HUES48 (cell line): ENCODE measurements around the gene CEP55.
"Not testable (repeated sequence)": the region's sequence is repeated elsewhere in the genome, so short reads cannot be mapped to it uniquely, and the experiment has no call there.

Experiments used
- H3K27ac ChIP-seq: one replicate; pipeline ENCODE4 v1.7.0; 2013; ENCODE audit warnings: low read depth, low read length, inconsistent platforms
- H3K27me3 ChIP-seq: 2 replicates; pipeline ENCODE4 v1.6.1; 2013; ENCODE audit warnings: mild to moderate bottlenecking, low read length; ENCODE audit not compliant: control insufficient read depth, insufficient read depth
- H3K36me3 ChIP-seq: 2 replicates; pipeline ENCODE4 v1.6.1; 2013; ENCODE audit warnings: low read length; ENCODE audit not compliant: control insufficient read depth, insufficient read depth
- H3K4me1 ChIP-seq: 2 replicates; pipeline ENCODE4 v1.6.1; 2013; ENCODE audit warnings: mild to moderate bottlenecking, low read length; ENCODE audit not compliant: control insufficient read depth, insufficient read depth
- H3K4me3 ChIP-seq: 2 replicates; pipeline ENCODE4 v1.5.1; 2013; ENCODE audit warnings: mild to moderate bottlenecking, low read depth, low read length
- H3K9ac ChIP-seq: 2 replicates; pipeline ENCODE4 v1.6.1; 2013; ENCODE audit warnings: mild to moderate bottlenecking, low read depth, low read length, moderate library complexity
- H3K9me3 ChIP-seq: 2 replicates; pipeline ENCODE4 v1.6.1; 2013; ENCODE audit warnings: low read length; ENCODE audit not compliant: control insufficient read depth, insufficient read depth

The CEP55 gene

GRCh38 chr10:93513091-93513490, 16.7 kb downstream of the CEP55 start:
- no peaks in the 10 kb centered on the region for H3K27me3 ChIP-seq
- H3K36me3 ChIP-seq = peaks cover 51% of the 10 kb centered on the region
- no peak overlapping the region for H3K4me3 ChIP-seq
- no peak overlapping the region for H3K27ac ChIP-seq
- no peak overlapping the region for H3K9ac ChIP-seq
- H3K9me3 ChIP-seq = no peaks in the 10 kb centered on the region
- H3K4me1 ChIP-seq = peaks cover 8% of the 10 kb centered on the region

GRCh38 chr10:93514521-93514920, 18.1 kb downstream of the CEP55 start:
- Histone ChIP-seq H3K9me3 (peaks cover 9% of the 10 kb centered on the region), H3K9ac (no peak overlapping the region), H3K27ac (no peak overlapping the region), H3K36me3 (peaks cover 55% of the 10 kb centered on the region), H3K4me1 (peaks cover 8% of the 10 kb centered on the region), H3K27me3 (no peaks in the 10 kb centered on the region), H3K4me3 (no peak overlapping the region)

GRCh38 chr10:93515071-93516005, 18.9 kb downstream of the CEP55 start:
- Histone ChIP-seq H3K9ac (no peak overlapping the region), H3K9me3 (peaks cover 17% of the 10 kb centered on the region), H3K36me3 (peaks cover 58% of the 10 kb centered on the region), H3K27me3 (no peaks in the 10 kb centered on the region), H3K27ac (no peak overlapping the region), H3K4me3 (no peak overlapping the region), H3K4me1 (peaks cover 8% of the 10 kb centered on the region)

- peaks cover 61% of the 10 kb centered on the region for H3K36me3 ChIP-seq
- H3K4me3 ChIP-seq = no peak overlapping the region
- no peak overlapping the region for H3K9ac ChIP-seq
- H3K27me3 ChIP-seq = no peaks in the 10 kb centered on the region
- no peak overlapping the region for H3K27ac ChIP-seq
- peaks cover 8% of the 10 kb centered on the region for H3K4me1 ChIP-seq
- peaks cover 24% of the 10 kb centered on the region for H3K9me3 ChIP-seq
These were observed 19.6 kb downstream of the CEP55 start for GRCh38 chr10:93516006-93516380.

GRCh38 chr10:93518531-93518930, 22.1 kb downstream of the CEP55 start:
- Histone ChIP-seq H3K36me3 (peaks cover 69% of the 10 kb centered on the region), H3K4me1 (no peaks in the 10 kb centered on the region), H3K27ac (no peak overlapping the region), H3K9me3 (peaks cover 27% of the 10 kb centered on the region), H3K4me3 (no peak overlapping the region), H3K9ac (no peak overlapping the region), H3K27me3 (no peaks in the 10 kb centered on the region)

- no peak overlapping the region for H3K27ac ChIP-seq
- H3K9me3 ChIP-seq = no peaks in the 10 kb centered on the region
- H3K4me1 ChIP-seq = no peaks in the 10 kb centered on the region
- H3K36me3 ChIP-seq = no peaks in the 10 kb centered on the region
- H3K27me3 ChIP-seq = no peaks in the 10 kb centered on the region
- H3K9ac ChIP-seq = no peak overlapping the region
- H3K4me3 ChIP-seq = no peak overlapping the region
These were observed 38.9 kb downstream of the CEP55 start for GRCh38 chr10:93535293-93535692.

GRCh38 chr10:93540871-93541270, 44.5 kb downstream of the CEP55 start:
- not testable (repeated sequence) for H3K9ac ChIP-seq, H3K4me3 ChIP-seq, H3K9me3 ChIP-seq, H3K27ac ChIP-seq, H3K4me1 ChIP-seq, H3K36me3 ChIP-seq
- peaks cover 11% of the 10 kb centered on the region; the same call in 1 of the 2 replicates for H3K27me3 ChIP-seq

- H3K4me3 ChIP-seq = peak overlapping the region; percentile 38; the same call in 1 of the 2 replicates
These were observed 45.3 kb downstream of the CEP55 start for GRCh38 chr10:93541402-93542357.

GRCh38 chr10:93542358-93542791, 46.0 kb downstream of the CEP55 start:
- H3K4me1 ChIP-seq = no peaks in the 10 kb centered on the region
- no peak overlapping the region for H3K9ac ChIP-seq
- no peak overlapping the region for H3K27ac ChIP-seq
- H3K27me3 ChIP-seq = peaks cover 11% of the 10 kb centered on the region; the same call in 1 of the 2 replicates
- H3K4me3 ChIP-seq = peak overlapping the region; percentile 38; the same call in 1 of the 2 replicates
- no peaks in the 10 kb centered on the region for H3K36me3 ChIP-seq
- H3K9me3 ChIP-seq = no peaks in the 10 kb centered on the region

More at GRCh38 chr10:93541402-93542357, 45.3 kb downstream of the CEP55 start:
- Histone ChIP-seq H3K4me1 (no peaks in the 10 kb centered on the region), H3K36me3 (no peaks in the 10 kb centered on the region), H3K27ac (no peak overlapping the region), H3K9ac (no peak overlapping the region), H3K27me3 (peaks cover 11% of the 10 kb centered on the region; the same call in 1 of the 2 replicates), H3K9me3 (no peaks in the 10 kb centered on the region)

GRCh38 chr10:93546995-93547394, 50.6 kb downstream of the CEP55 start:
- H3K4me1 ChIP-seq, H3K4me3 ChIP-seq, H3K9me3 ChIP-seq, H3K9ac ChIP-seq, H3K27ac ChIP-seq, H3K36me3 ChIP-seq: not testable (repeated sequence)
- H3K27me3 ChIP-seq = peaks cover 11% of the 10 kb centered on the region; the same call in 1 of the 2 replicates
